NCI-H2081 (cell line): ENCODE data around the gene GBX2.

Source experiments
- DNase-seq, 2 experiments: peaks; one replicate each; lab custom pipeline; 2025; lab: John Stamatoyannopoulos, UW

Gene GBX2

GRCh38 chr2:236167297-236168109 is 683 bp downstream of the GBX2 start:
- DNase-seq, result peak; percentile 22 to 38

GRCh38 chr2:236166796-236167296 is 1.3 kb downstream of the GBX2 start:
- no peak for DNase-seq

- no peak for DNase-seq
These were observed 2.1 kb downstream of the GBX2 start for GRCh38 chr2:236165842-236166795.

- no peak for DNase-seq
These were observed 3.0 kb downstream of the GBX2 start for GRCh38 chr2:236164925-236165841.

- peak in 1 of 2 experiments; percentile 12 for DNase-seq
These were observed 3.8 kb downstream of the GBX2 start for GRCh38 chr2:236164201-236164924.

GRCh38 chr2:236163471-236164200 is 4.5 kb downstream of the GBX2 start:
- no peak for DNase-seq

GRCh38 chr2:236162882-236163470 is 5.2 kb downstream of the GBX2 start:
- DNase-seq, result no peak

- DNase-seq, result no peak
These were observed 5.9 kb downstream of the GBX2 start for GRCh38 chr2:236162031-236162845.

GRCh38 chr2:236161531-236161930 is 6.7 kb downstream of the GBX2 start:
- DNase-seq, result no peak

- DNase-seq, result no peak
These were observed 7.1 kb downstream of the GBX2 start for GRCh38 chr2:236161082-236161462.

GRCh38 chr2:236160366-236161081 is 7.7 kb downstream of the GBX2 start:
- DNase-seq, result no peak

- DNase-seq, result no peak
These were observed 8.4 kb downstream of the GBX2 start for GRCh38 chr2:236159778-236160170.

- no peak for DNase-seq
These were observed 9.0 kb downstream of the GBX2 start for GRCh38 chr2:236158969-236159777.

GRCh38 chr2:236157815-236158498 is 10.2 kb downstream of the GBX2 start:
- DNase-seq, result no peak

GRCh38 chr2:236157366-236157765 is 10.8 kb downstream of the GBX2 start:
- DNase-seq, result no peak

- DNase-seq, result no peak
These were observed 11.4 kb downstream of the GBX2 start for GRCh38 chr2:236156860-236157194.
